RWPE1 (cell line): ENCODE data around the gene RFX2.

Experiments used
- CTCF ChIA-PET: fragments of 350-600 bp; sonication (Branson Sonifier 250); formaldehyde crosslinking; extraction: SDS; loops from one replicate; lab custom pipeline; 2021; lab: Yijun Ruan, JAX
- POLR2A ChIA-PET: fragments of 400-600 bp; formaldehyde crosslinking; extraction: SDS; loops from one replicate; lab custom pipeline; 2020; ENCODE audit warnings: antibody characterized with exemption; ENCODE audit not compliant: low non-redundant PET; lab: Yijun Ruan, JAX
- DNase-seq: peaks from one replicate; pipeline ENCODE4 v3.0.0; 2012; ENCODE audit warnings: low spot score
- H3K27ac ChIP-seq: fragments of 450-650 bp; 2 replicates; pipeline ENCODE4 v1.5.1; 2017
- CTCF ChIP-seq: fragments of 450-650 bp; conservative IDR thresholded peaks from 2 replicates; pipeline ENCODE4 v1.5.1; 2017; ENCODE audit warnings: low read depth, mild to moderate bottlenecking

The RFX2 gene

GRCh38 chr19:5977222-5977784 lies 133.0 kb downstream of the RFX2 start:
- no peak for DNase-seq
- H3K27ac ChIP-seq: peak overlapping the region; percentile 84
- ChIA-PET POLR2A (no interaction called here), CTCF (interaction anchor here (1.0 kb wide), 1 partner anchor 9 kb away, joined by 4 read pairs; no protein-coding TSS in a partner anchor)
- TF ChIP-seq CTCF: no peak

- H3K27ac ChIP-seq: peak overlapping the region; percentile 84
- ChIA-PET POLR2A (no interaction called here), CTCF (no interaction called here)
These were observed 133.5 kb downstream of the RFX2 start for GRCh38 chr19:5976768-5977167.

GRCh38 chr19:5975388-5975728 lies 134.9 kb downstream of the RFX2 start:
- CTCF ChIA-PET: interaction anchor here (0.5 to 0.7 kb wide), 3 partner anchors 198 to 390 kb away, joined by 3 to 6 read pairs (median 3); no protein-coding TSS in a partner anchor
- no peak for DNase-seq
- POLR2A ChIA-PET: no interaction called here
- TF ChIP-seq CTCF: no peak
- H3K27ac ChIP-seq: no peak overlapping the region

More at GRCh38 chr19:5976768-5977167, 133.5 kb downstream of the RFX2 start:
- no peak for TF ChIP-seq CTCF
- no peak for DNase-seq

GRCh38 chr19:5974721-5975387 lies 135.4 kb downstream of the RFX2 start:
- TF ChIP-seq CTCF: no peak
- CTCF ChIA-PET: interaction anchor here (0.5 to 0.7 kb wide), 3 partner anchors 199 to 390 kb away, joined by 3 to 6 read pairs (median 3); no protein-coding TSS in a partner anchor
- H3K27ac ChIP-seq: peak overlapping the region; percentile 38
- DNase-seq: no peak
- POLR2A ChIA-PET: no interaction called here

- TF ChIP-seq CTCF: no peak
- peak overlapping the region; percentile 38; the same call in 1 of the 2 replicates for H3K27ac ChIP-seq
- no peak for DNase-seq
- ChIA-PET CTCF (no interaction called here), POLR2A (no interaction called here)
These were observed 136.2 kb downstream of the RFX2 start for GRCh38 chr19:5973867-5974635.

GRCh38 chr19:5973376-5973775 lies 136.9 kb downstream of the RFX2 start:
- no peak overlapping the region for H3K27ac ChIP-seq
- CTCF ChIA-PET: interaction anchor here (0.6 kb wide), 1 partner anchor 62 kb away, joined by 4 read pairs; no protein-coding TSS in a partner anchor
- TF ChIP-seq CTCF: no peak
- POLR2A ChIA-PET: no interaction called here
- no peak for DNase-seq
